HEK293 (cell line): ENCODE results near the gene DPYSL5.

Source experiments
- CTCF ChIA-PET: fragments of 350-600 bp; formaldehyde crosslinking; extraction: SDS; loops from one replicate; lab custom pipeline; 2021; ENCODE audit warnings: antibody characterized with exemption; lab: Yijun Ruan, JAX
- POLR2A ChIA-PET: fragments of 300-600 bp; formaldehyde crosslinking; extraction: SDS; loops from one replicate; lab custom pipeline; 2020; ENCODE audit warnings: antibody characterized with exemption, inconsistent platforms; lab: Yijun Ruan, JAX
- H3K27ac ChIP-seq: fragments of 200-500 bp; sonication (Bioruptor generic); 2 replicates; pipeline ENCODE4 v1.5.1; 2014; ENCODE audit warnings: low read depth, low read length, control low read depth, inconsistent platforms; ENCODE audit errors: extremely low read depth
- H3K36me3 ChIP-seq, 2 experiments: fragments of 200-500 bp in 1 of 2; sonication (Bioruptor generic) in 1 of 2; 1 replicate in 1 of 2; 2 replicates in 1 of 2; pipeline ENCODE4 v1.5.1; 2014 to 2017; ENCODE audit warnings: inconsistent platforms in 2 of 2, low read length in 2 of 2; ENCODE audit not compliant: control insufficient read depth in 2 of 2, insufficient read depth in 1 of 2
- H3K4me1 ChIP-seq: fragments of 200-500 bp; sonication (Bioruptor generic); 2 replicates; pipeline ENCODE4 v1.5.1; 2014; ENCODE audit warnings: mild to moderate bottlenecking, low read length, inconsistent platforms; ENCODE audit not compliant: control insufficient read depth, insufficient read depth
- H3K4me3 ChIP-seq: 2 replicates; pipeline ENCODE4 v1.5.1; 2011; ENCODE audit warnings: low read depth, mild to moderate bottlenecking, control low read depth, low read length, moderate library complexity
- H3K9me3 ChIP-seq: fragments of 200-500 bp; sonication (Bioruptor generic); 2 replicates; pipeline ENCODE4 v1.5.1; 2014; ENCODE audit warnings: low read depth, low read length, inconsistent platforms; ENCODE audit not compliant: control insufficient read depth, insufficient read depth
- EGR2 ChIP-seq: fragments of 450-650 bp; formaldehyde crosslinking; IDR thresholded peaks from 2 replicates; pipeline ENCODE4 v1.5.1; 2016; ENCODE audit warnings: low read depth, missing biosample characterization, missing genetic modification characterization
- GLIS1 ChIP-seq: fragments of 450-650 bp; formaldehyde crosslinking; IDR thresholded peaks from 2 replicates; pipeline ENCODE4 v1.5.1; 2016; ENCODE audit warnings: missing biosample characterization, missing genetic modification characterization
- GLIS2 ChIP-seq: fragments of 450-650 bp; formaldehyde crosslinking; IDR thresholded peaks from 2 replicates; pipeline ENCODE4 v1.5.1; 2016; ENCODE audit warnings: missing biosample characterization, missing genetic modification characterization
- KLF1 ChIP-seq: fragments of 450-650 bp; formaldehyde crosslinking; IDR thresholded peaks from 2 replicates; pipeline ENCODE4 v1.5.1; 2016; ENCODE audit warnings: missing biosample characterization, missing genetic modification characterization
- KLF7 ChIP-seq: fragments of 450-650 bp; formaldehyde crosslinking; IDR thresholded peaks from 2 replicates; pipeline ENCODE4 v1.5.1; 2016; ENCODE audit warnings: missing biosample characterization, missing genetic modification characterization, borderline replicate concordance
- KLF9 ChIP-seq: fragments of 450-650 bp; formaldehyde crosslinking; IDR thresholded peaks from 2 replicates; pipeline ENCODE4 v1.5.1; 2016; ENCODE audit warnings: missing biosample characterization, missing genetic modification characterization, low read depth
- OVOL3 ChIP-seq: fragments of 450-650 bp; formaldehyde crosslinking; IDR thresholded peaks from 2 replicates; pipeline ENCODE4 v1.5.1; 2016; ENCODE audit warnings: missing biosample characterization, missing genetic modification characterization
- SCRT1 ChIP-seq: fragments of 450-650 bp; formaldehyde crosslinking; IDR thresholded peaks from 2 replicates; pipeline ENCODE4 v1.5.1; 2016; ENCODE audit warnings: missing biosample characterization, missing genetic modification characterization, borderline replicate concordance
- SP2 ChIP-seq: fragments of 450-650 bp; formaldehyde crosslinking; IDR thresholded peaks from 2 replicates; pipeline ENCODE4 v1.5.1; 2016; ENCODE audit warnings: missing biosample characterization, missing genetic modification characterization
- SP3 ChIP-seq: fragments of 450-650 bp; formaldehyde crosslinking; IDR thresholded peaks from 2 replicates; pipeline ENCODE4 v1.5.1; 2016; ENCODE audit warnings: missing biosample characterization, missing genetic modification characterization
- WT1 ChIP-seq: fragments of 450-650 bp; formaldehyde crosslinking; IDR thresholded peaks from 2 replicates; pipeline ENCODE4 v1.5.1; 2016; ENCODE audit warnings: missing biosample characterization, missing genetic modification characterization
- ZBTB11 ChIP-seq: fragments of 450-650 bp; formaldehyde crosslinking; conservative IDR thresholded peaks from 2 replicates; pipeline ENCODE4 v1.5.1; 2016; ENCODE audit warnings: low read depth, missing biosample characterization, missing genetic modification characterization
- ZBTB17 ChIP-seq: fragments of 450-650 bp; formaldehyde crosslinking; IDR thresholded peaks from 2 replicates; pipeline ENCODE4 v1.5.1; 2016; ENCODE audit warnings: missing biosample characterization, missing genetic modification characterization
- ZBTB20 ChIP-seq: fragments of 450-650 bp; formaldehyde crosslinking; IDR thresholded peaks from 2 replicates; pipeline ENCODE4 v1.5.1; 2016; ENCODE audit warnings: missing biosample characterization, missing genetic modification characterization
- ZBTB26 ChIP-seq: fragments of 450-650 bp; formaldehyde crosslinking; optimal IDR thresholded peaks from 2 replicates; pipeline ENCODE3; 2016; ENCODE audit warnings: missing biosample characterization, mild to moderate bottlenecking, missing genetic modification characterization
- ZEB2 ChIP-seq: fragments of 450-650 bp; formaldehyde crosslinking; IDR thresholded peaks from 2 replicates; pipeline ENCODE4 v1.5.1; 2016; ENCODE audit warnings: missing biosample characterization, missing genetic modification characterization
- ZIC2 ChIP-seq: fragments of 450-650 bp; formaldehyde crosslinking; IDR thresholded peaks from 2 replicates; pipeline ENCODE4 v1.5.1; 2016; ENCODE audit warnings: missing biosample characterization, missing genetic modification characterization
- ZNF341 ChIP-seq: fragments of 450-650 bp; formaldehyde crosslinking; IDR thresholded peaks from 2 replicates; pipeline ENCODE4; 2016; ENCODE audit warnings: low read depth, missing biosample characterization, missing genetic modification characterization
- ZNF362 ChIP-seq: fragments of 450-650 bp; formaldehyde crosslinking; IDR thresholded peaks from 2 replicates; pipeline ENCODE4 v1.5.1; 2016; ENCODE audit warnings: missing biosample characterization, missing genetic modification characterization
- ZNF366 ChIP-seq: fragments of 450-650 bp; formaldehyde crosslinking; conservative IDR thresholded peaks from 2 replicates; pipeline ENCODE4 v1.5.1; 2016; ENCODE audit warnings: missing biosample characterization, missing genetic modification characterization
- ZNF394 ChIP-seq: fragments of 450-650 bp; formaldehyde crosslinking; IDR thresholded peaks from 2 replicates; pipeline ENCODE4 v1.5.1; 2016; ENCODE audit warnings: missing biosample characterization, missing genetic modification characterization, mild to moderate bottlenecking, moderate library complexity, borderline replicate concordance
- ZNF398 ChIP-seq: fragments of 450-650 bp; formaldehyde crosslinking; IDR thresholded peaks from 2 replicates; pipeline ENCODE4 v1.5.1; 2017; ENCODE audit warnings: missing biosample characterization, missing genetic modification characterization
- ZNF530 ChIP-seq: fragments of 450-650 bp; formaldehyde crosslinking; IDR thresholded peaks from 2 replicates; pipeline ENCODE4 v1.5.1; 2016; ENCODE audit warnings: low read depth, missing biosample characterization, missing genetic modification characterization
- ZNF555 ChIP-seq: fragments of 450-650 bp; formaldehyde crosslinking; conservative IDR thresholded peaks from 2 replicates; pipeline ENCODE4 v1.5.1; 2017; ENCODE audit warnings: missing biosample characterization, mild to moderate bottlenecking, missing genetic modification characterization, inconsistent platforms
- ZNF76 ChIP-seq: fragments of 450-650 bp; formaldehyde crosslinking; IDR thresholded peaks from 2 replicates; pipeline ENCODE4; 2016; ENCODE audit warnings: low read depth, missing biosample characterization, missing genetic modification characterization, borderline replicate concordance
- ZNF777 ChIP-seq: fragments of 450-650 bp; formaldehyde crosslinking; IDR thresholded peaks from 2 replicates; pipeline ENCODE4 v1.5.1; 2017; ENCODE audit warnings: missing biosample characterization, missing genetic modification characterization, borderline replicate concordance
- ZNF830 ChIP-seq: fragments of 450-650 bp; IDR thresholded peaks from 2 replicates; pipeline ENCODE4 v1.5.0; 2018; ENCODE audit warnings: missing biosample characterization, missing genetic modification characterization, low read depth, mild to moderate bottlenecking, moderate library complexity
- ZSCAN23 ChIP-seq: fragments of 450-650 bp; formaldehyde crosslinking; IDR thresholded peaks from 2 replicates; pipeline ENCODE4 v1.5.1; 2016; ENCODE audit warnings: missing biosample characterization, missing genetic modification characterization
- ZSCAN30 ChIP-seq: fragments of 450-650 bp; IDR thresholded peaks from 2 replicates; pipeline ENCODE4 v1.5.1; 2018; ENCODE audit warnings: missing biosample characterization, mild to moderate bottlenecking, missing genetic modification characterization, moderate library complexity

DPYSL5 gene

GRCh38 chr2:26849056-26849999, 1.4 kb downstream of the DPYSL5 start:
- H3K4me1 ChIP-seq = peaks cover 9% of the 10 kb centered on the region
- H3K4me3 ChIP-seq = peak overlapping the region; percentile 72
- peak overlapping the region; percentile 86; the same call in 1 of the 2 replicates for H3K27ac ChIP-seq
- ChIA-PET POLR2A (interaction anchor here (0.6 to 1.4 kb wide), 6 partner anchors 10 to 106 kb away, joined by 3 to 9 read pairs (median 3); no protein-coding TSS in a partner anchor), CTCF (interaction anchor here (0.6 to 9.3 kb wide), 11 partner anchors 13 to 1149 kb away, joined by 3 to 100 read pairs (median 4); no protein-coding TSS in a partner anchor)
- peaks cover 0 to 2% of the 10 kb centered on the region in 2 experiments; a peak in 1 of 3 replicates for H3K36me3 ChIP-seq
- no peaks in the 10 kb centered on the region for H3K9me3 ChIP-seq
- TF ChIP-seq ZNF530 (tag by site-specific recombination) (no peak), ZBTB26 (tag by site-specific recombination) (peak; percentile 32), ZNF398 (tag by site-specific recombination) (peak; percentile 88), SP2 (tag by site-specific recombination) (peak; percentile 74), ZNF777 (tag by site-specific recombination) (peak; percentile 36; the same call in 1 of the 2 replicates), ZNF830 (tag by site-specific recombination) (no peak), ZEB2 (tag by site-specific recombination) (peak; percentile 43; the same call in 1 of the 2 replicates), ZNF362 (no peak), SP3 (peak; percentile 57), SCRT1 (tag by site-specific recombination) (no peak), ZBTB17 (tag by site-specific recombination) (peak; percentile 66), ZNF341 (tag by site-specific recombination) (peak; percentile 91), ZNF366 (tag by site-specific recombination) (0 out of 2 replicates have a peak, but pooled peaks have one; percentile 57), ZIC2 (tag by site-specific recombination) (peak; percentile 35), ZNF394 (tag by site-specific recombination) (no peak), ZSCAN30 (tag by site-specific recombination) (no peak), ZBTB20 (tag by site-specific recombination) (peak; percentile 73; the same call in 1 of the 2 replicates), EGR2 (tag by site-specific recombination) (0 out of 2 replicates have a peak, but pooled peaks have one; percentile 12), KLF7 (tag by site-specific recombination) (peak; percentile 45; the same call in 1 of the 2 replicates), ZBTB11 (tag by site-specific recombination) (no peak), OVOL3 (tag by site-specific recombination) (no peak), ZNF555 (tag by site-specific recombination) (no peak), GLIS2 (peak; percentile 72), GLIS1 (tag by site-specific recombination) (peak; percentile 66), ZNF76 (peak; percentile 73; the same call in 1 of the 2 replicates), KLF9 (tag by site-specific recombination) (peak; percentile 74), WT1 (peak; percentile 59; the same call in 1 of the 2 replicates), KLF1 (tag by site-specific recombination) (peak; percentile 31; the same call in 1 of the 2 replicates), ZSCAN23 (tag by site-specific recombination) (no peak)
